Suprapubic skin (tissue), 4 donors: ENCODE results near the gene ATOH7. TPM values are rescaled to one million over a fixed set of nuclear protein-coding genes. Genes with fewer than 3 reads are reported as not detected.

Experiments used
- DNase-seq, 2 donors: peaks; one replicate each; pipeline ENCODE4 v3.0.0-alpha.2; 2019; ENCODE audit warnings: low spot score in 2 of 2
- H3K27ac ChIP-seq: fragments of 200-600 bp; sonication (generic); one replicate; pipeline ENCODE4 v1.5.1; 2019
- H3K27me3 ChIP-seq: fragments of 200-600 bp; sonication (generic); one replicate; pipeline ENCODE4 v1.5.1; 2019
- H3K36me3 ChIP-seq: fragments of 200-600 bp; sonication (generic); one replicate; pipeline ENCODE4 v1.5.1; 2019
- H3K4me1 ChIP-seq: fragments of 200-600 bp; sonication (generic); one replicate; pipeline ENCODE4 v1.5.1; 2019
- H3K4me3 ChIP-seq: fragments of 200-600 bp; sonication (generic); one replicate; pipeline ENCODE4 v1.5.1; 2019; ENCODE audit warnings: mild to moderate bottlenecking
- H3K9me3 ChIP-seq: fragments of 200-600 bp; sonication (generic); one replicate; pipeline ENCODE4 v1.5.1; 2019
- EP300 ChIP-seq: sonication (generic); formaldehyde crosslinking; IDR thresholded peaks from one replicate; pipeline ENCODE4 v1.6.1; 2017; ENCODE audit warnings: antibody characterized with exemption
- POLR2A ChIP-seq, 2 donors: fragments of 450-650 bp; IDR thresholded peaks; one replicate each; pipeline ENCODE4 v1.6.1; 2017; ENCODE audit warnings: antibody characterized with exemption in 2 of 2, mild to moderate bottlenecking in 2 of 2, moderate library complexity in 2 of 2
- POLR2AphosphoS5 ChIP-seq, 3 donors: sonication (generic); formaldehyde crosslinking; IDR thresholded peaks; one replicate each; pipeline ENCODE4 v1.6.1; 2017; ENCODE audit warnings: antibody characterized with exemption in 3 of 3
- WGBS: methylation state at CpG from one replicate; pipeline ENCODE4 v1.1.5; 2018; 5-methylcytosine and 5-hydroxymethylcytosine counted together
- total RNA-seq, 4 donors: library from RNA; depleted of rRNA; stranded (reverse); fragments of >200 nt; gene quantifications; one replicate each; pipeline ENCODE4 v1.1.0, GENCODE V29; 2016
- TF ChIP-seq, protein P1 (sequence below), 2 donors: fragments of 200-600 bp in 1 of 2; fragments of 450-650 bp in 1 of 2; sonication (generic) in 1 of 2; IDR thresholded peaks; one replicate each; pipeline ENCODE4 v1.5.1; 2016 to 2019; ENCODE audit warnings: antibody characterized with exemption in 2 of 2, mild to moderate bottlenecking in 1 of 2, moderate library complexity in 1 of 2

The ATOH7 gene
- total RNA-seq, 4 donors from 2014 or later = not detected

GRCh38 chr10:68192113-68192512 lies 39.8 kb downstream of the ATOH7 start:
- no peak for DNase-seq
- Histone ChIP-seq H3K27ac (no peak overlapping the region), H3K27me3 (peaks cover 2% of the 10 kb centered on the region), H3K9me3 (no peaks in the 10 kb centered on the region), H3K4me1 (no peaks in the 10 kb centered on the region), H3K4me3 (no peak overlapping the region), H3K36me3 (no peaks in the 10 kb centered on the region)
- no peak for TF ChIP-seq POLR2AphosphoS5 (IDR thresholded peaks at IDR 0.05)
- no peak for TF ChIP-seq EP300
- TF ChIP-seq POLR2A (IDR thresholded peaks at IDR 0.05) = no peak
- TF ChIP-seq, protein P1, sequence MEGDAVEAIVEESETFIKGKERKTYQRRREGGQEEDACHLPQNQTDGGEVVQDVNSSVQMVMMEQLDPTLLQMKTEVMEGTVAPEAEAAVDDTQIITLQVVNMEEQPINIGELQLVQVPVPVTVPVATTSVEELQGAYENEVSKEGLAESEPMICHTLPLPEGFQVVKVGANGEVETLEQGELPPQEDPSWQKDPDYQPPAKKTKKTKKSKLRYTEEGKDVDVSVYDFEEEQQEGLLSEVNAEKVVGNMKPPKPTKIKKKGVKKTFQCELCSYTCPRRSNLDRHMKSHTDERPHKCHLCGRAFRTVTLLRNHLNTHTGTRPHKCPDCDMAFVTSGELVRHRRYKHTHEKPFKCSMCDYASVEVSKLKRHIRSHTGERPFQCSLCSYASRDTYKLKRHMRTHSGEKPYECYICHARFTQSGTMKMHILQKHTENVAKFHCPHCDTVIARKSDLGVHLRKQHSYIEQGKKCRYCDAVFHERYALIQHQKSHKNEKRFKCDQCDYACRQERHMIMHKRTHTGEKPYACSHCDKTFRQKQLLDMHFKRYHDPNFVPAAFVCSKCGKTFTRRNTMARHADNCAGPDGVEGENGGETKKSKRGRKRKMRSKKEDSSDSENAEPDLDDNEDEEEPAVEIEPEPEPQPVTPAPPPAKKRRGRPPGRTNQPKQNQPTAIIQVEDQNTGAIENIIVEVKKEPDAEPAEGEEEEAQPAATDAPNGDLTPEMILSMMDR (IDR thresholded peaks at IDR 0.05) = no peak
- WGBS = 68% methylated on average over 3 of the region's 3 CpGs

- Histone ChIP-seq H3K27me3 (peaks cover 11% of the 10 kb centered on the region), H3K4me1 (no peaks in the 10 kb centered on the region), H3K9me3 (no peaks in the 10 kb centered on the region), H3K27ac (no peak overlapping the region), H3K36me3 (no peaks in the 10 kb centered on the region), H3K4me3 (no peak overlapping the region)
- no peak for TF ChIP-seq POLR2A (IDR thresholded peaks at IDR 0.05)
- TF ChIP-seq, protein P1 (IDR thresholded peaks at IDR 0.05) = no peak
- no peak for TF ChIP-seq EP300
- no peak for TF ChIP-seq POLR2AphosphoS5 (IDR thresholded peaks at IDR 0.05)
- 66% methylated on average over 6 of the region's 6 CpGs for WGBS
- DNase-seq = no peak
Measured at GRCh38 chr10:68188835-68189234, 43.1 kb downstream of the ATOH7 start.

- no peak overlapping the region for H3K27ac ChIP-seq
- DNase-seq = no peak
- 38% methylated on average over 2 of the region's 2 CpGs for WGBS
- no peaks in the 10 kb centered on the region for H3K9me3 ChIP-seq
- H3K4me3 ChIP-seq = no peak overlapping the region
- H3K36me3 ChIP-seq = no peaks in the 10 kb centered on the region
- peaks cover 11% of the 10 kb centered on the region for H3K27me3 ChIP-seq
- TF ChIP-seq, protein P1 (IDR thresholded peaks at IDR 0.05) = no peak
- TF ChIP-seq POLR2AphosphoS5 (IDR thresholded peaks at IDR 0.05) (no peak), EP300 (no peak), POLR2A (IDR thresholded peaks at IDR 0.05) (no peak)
- H3K4me1 ChIP-seq = no peaks in the 10 kb centered on the region
Measured at GRCh38 chr10:68185085-68185484, 46.8 kb downstream of the ATOH7 start.

DNA sequence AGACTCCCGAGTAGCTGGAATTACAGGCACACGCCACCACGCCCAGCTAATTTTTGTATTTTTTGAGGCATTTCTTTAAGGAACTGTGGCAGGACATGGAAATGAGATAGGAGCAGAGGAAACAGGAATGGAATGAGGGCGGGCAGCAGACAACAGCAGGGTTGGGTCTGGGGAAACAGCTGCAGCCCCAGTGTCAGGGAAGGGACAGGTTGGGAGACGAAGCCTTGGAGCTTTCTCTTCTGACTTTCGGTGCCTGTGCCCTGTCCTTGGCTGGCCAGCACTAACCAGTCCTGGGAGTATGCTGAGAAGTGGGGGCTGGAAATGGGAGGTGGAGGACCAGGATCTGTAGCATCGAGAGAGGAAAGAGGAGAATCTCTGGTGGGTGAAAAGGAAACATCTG lies 47.4 kb downstream of the ATOH7 start:
- no peak for DNase-seq
- Histone ChIP-seq H3K4me1 (no peaks in the 10 kb centered on the region), H3K36me3 (no peaks in the 10 kb centered on the region), H3K9me3 (no peaks in the 10 kb centered on the region), H3K27ac (no peak overlapping the region), H3K27me3 (peaks cover 11% of the 10 kb centered on the region), H3K4me3 (no peak overlapping the region)
- 60% methylated on average over 7 of the region's 7 CpGs for WGBS
- no peak for TF ChIP-seq POLR2AphosphoS5 (IDR thresholded peaks at IDR 0.05)
- TF ChIP-seq POLR2A (IDR thresholded peaks at IDR 0.05) = no peak
- TF ChIP-seq EP300 = no peak
- TF ChIP-seq, protein P1 (IDR thresholded peaks at IDR 0.05) = no peak

Other genes with a start within 250 kb of the ATOH7 start
- 10 to 100 TPM; 25.8 to 92.1 (median 31.4) TPM for gene HERC4, start 156.8 kb downstream of the ATOH7 start, total RNA-seq
- gene MYPN, start 122.6 kb downstream of the ATOH7 start, total RNA-seq = under 1 TPM in 1 of 4 donors, not detected in 3; 0.16 TPM
- 10 to 100 TPM; 29.0 to 58.5 (median 43.9) TPM for gene HNRNPH3, start 100.0 kb upstream of the ATOH7 start, total RNA-seq
- 1 to 10 TPM; 1.4 to 4.0 (median 2.8) TPM for gene PBLD, start 100.8 kb upstream of the ATOH7 start, total RNA-seq
- gene RUFY2, start 175.2 kb upstream of the ATOH7 start, total RNA-seq = 10 to 100 TPM; 12.4 to 43.3 (median 21.6) TPM
- 1 to 10 TPM; 2.4 to 7.2 (median 3.5) TPM for gene DNA2, start 239.9 kb upstream of the ATOH7 start, total RNA-seq